GM10847 (cell line): ENCODE data around the gene KLF12.

Experiments
- POLR2A ChIP-seq: IDR thresholded peaks from 2 replicates; pipeline ENCODE4 v1.6.1; 2011; ENCODE audit not compliant: insufficient read length; ENCODE audit errors: extremely low read depth

Gene KLF12

DNA sequence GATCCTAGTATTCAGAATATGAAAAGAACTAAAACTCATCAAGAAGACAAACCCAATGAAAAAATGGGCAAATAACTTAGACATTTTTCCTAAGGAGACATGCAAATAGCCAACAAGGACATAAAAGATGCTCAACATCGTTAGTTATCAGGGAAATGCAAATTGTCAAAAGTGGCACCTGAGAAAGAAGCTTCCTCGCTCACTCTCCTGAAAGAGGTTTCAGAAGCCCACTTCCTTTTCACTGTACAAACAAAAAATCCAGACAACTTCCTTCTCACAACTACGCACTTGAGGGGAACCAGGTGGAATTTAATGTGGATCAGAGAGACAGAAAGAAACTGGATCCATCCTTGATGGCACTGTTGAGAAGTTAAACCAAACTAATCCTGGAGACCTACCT, 41.5 kb downstream of the KLF12 start:
- no peak for TF ChIP-seq POLR2A

DNA sequence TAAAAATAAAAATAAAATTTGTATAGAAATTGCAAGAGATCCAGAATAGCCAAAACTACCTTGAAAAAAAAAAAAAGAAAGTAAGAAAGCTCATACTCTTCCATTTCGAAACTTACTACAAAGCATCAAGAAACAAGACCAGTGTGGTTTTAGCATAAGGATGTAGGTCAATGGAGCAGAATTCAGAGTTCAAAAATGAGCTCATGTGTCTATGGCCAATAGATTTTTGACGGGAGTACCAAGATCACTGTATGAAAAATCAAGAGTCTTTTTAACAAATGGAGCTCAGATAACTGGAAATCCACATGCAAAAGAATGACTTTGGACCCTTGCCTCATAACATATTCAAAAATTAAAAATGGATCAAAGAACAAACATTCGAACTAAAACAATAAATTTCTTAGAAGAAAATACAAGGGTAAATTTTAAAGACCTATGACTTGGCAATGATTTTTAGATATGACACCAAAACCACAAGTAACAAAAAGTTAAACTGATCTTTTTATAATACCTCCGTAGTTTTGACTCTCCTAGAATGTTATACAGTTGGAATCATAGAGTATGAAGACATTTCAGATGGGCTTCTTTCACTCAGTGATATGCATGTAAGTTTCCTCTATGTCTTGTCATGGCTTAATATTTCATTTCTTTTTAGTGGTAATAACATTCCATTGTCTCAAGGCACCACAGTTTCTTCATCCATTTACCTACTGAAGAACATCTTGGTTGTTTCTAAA, 43.2 kb downstream of the KLF12 start:
- TF ChIP-seq POLR2A, result no peak

DNA sequence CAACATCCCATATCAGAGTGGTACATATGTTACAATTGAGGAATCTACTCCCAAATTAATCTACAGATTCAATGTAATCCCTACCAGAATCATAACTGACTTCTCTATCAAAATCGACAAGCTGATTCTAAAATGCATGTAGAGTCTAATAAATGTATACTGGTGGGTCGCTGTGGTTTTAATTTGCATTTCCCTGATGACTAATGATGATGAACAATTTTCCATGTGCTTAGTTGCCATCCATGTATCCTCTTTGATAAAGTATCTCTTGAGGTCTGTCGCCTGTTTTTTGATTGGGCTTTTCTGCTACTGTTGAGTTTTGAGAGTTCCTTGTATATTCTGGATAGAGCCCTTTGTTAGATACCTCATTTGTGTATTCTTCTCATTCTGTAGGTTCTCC, 43.8 kb downstream of the KLF12 start:
- no peak for TF ChIP-seq POLR2A

DNA sequence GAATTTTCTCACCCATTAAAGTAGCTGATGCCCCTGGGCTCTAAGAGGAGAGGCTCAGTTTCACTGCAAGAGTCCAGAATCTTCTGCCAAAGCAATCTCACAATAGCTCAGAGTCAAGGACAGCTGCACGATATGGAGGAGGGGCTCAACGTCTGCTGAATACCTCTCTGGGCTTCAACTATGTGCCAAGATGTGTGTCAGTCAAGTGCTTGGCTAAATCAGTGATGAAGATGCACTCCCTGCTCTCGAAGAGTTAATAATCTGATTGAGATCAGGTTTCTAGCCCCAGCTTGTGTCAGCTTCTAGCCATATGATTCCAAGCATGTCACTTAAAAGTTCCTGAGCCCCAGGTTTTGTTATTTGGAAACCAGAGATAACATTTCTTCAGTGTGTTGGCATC, 46.8 kb downstream of the KLF12 start:
- no peak for TF ChIP-seq POLR2A
